ENCODE measurements around the gene PDE6B.
"Not testable (repeated sequence)": the region's sequence is repeated elsewhere in the genome, so short reads cannot be mapped to it uniquely, and the experiment has no call there.

Gene PDE6B

DNA sequence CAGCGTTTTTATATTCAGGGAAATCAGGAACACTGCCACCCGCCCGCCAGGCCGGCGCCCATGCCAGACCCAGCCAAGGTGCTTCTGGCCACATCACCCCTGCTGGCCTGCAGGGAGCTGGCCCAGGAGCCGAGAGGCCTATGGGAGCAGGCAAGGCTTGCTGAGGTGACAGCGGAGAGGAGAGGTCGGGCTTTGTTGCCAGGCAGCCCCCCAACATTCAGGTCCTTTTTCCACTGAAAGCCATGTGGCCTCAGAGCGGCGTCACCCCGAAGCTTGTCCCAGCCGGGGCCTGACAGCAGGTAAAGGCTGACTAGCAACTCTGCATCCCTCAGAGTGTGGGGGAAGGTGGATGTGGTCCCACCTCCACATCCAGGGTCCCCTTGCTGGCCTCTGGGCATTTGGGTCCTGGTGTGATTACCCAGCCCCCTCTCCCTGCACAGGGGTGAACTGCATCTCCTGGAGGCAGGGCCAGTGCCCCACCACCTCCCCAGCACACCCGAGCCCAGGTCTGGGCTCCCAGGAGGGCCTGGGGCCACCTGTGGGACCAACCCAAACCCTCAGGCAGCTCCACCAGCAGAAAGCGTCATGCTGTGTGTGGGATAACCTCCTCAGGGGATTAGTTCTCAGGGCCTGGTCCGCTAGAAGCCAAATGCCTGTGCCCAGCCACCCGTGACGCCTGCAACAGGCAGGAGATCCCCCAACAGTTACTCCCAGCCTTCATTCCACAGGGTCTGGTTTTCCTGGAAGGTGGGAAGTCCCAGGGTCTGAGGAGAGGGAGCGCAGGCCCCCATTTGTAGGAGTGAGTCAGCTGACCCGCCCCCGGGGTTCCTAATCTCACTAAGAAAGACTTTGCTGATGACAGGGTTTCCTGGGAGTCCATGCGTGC lies at the start of gene PDE6B:
TSS of gene PDE6B (plus strand) at position 869 of the 886 bp plus-strand sequence. CDS start 54 bp downstream, outside the sequence.
- DNase-seq (ENCODE audit: low read depth) = no peak

DNA sequence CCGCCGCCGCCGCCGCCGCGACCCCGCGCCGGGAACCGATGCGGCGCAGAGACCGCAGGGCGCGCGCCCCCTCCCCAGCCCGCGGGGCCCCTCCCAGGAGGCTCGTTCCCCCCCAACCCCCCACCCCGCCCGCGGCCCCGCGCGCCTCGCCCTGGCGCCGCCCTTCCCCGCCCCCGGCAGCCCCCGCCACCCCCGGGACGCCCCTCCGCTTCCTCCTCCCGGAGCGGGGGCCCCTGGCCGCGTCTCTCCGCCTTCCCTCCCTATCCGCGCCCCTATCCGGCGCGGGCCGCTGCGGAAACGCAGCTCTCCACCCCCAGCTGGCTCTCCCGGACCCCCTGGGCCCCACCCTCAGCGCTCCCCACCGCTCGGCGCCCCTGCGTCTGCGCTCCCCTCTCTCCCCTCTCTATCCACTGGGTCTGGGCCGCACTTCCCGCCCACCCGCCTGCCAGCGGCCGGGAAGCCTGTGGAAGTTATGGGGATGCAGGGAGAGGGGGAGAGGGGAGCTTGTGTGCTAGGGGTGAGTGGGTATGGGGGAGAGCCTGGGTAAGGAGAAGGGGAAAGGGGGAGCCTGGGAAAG lies 49.0 kb upstream of the PDE6B start, which contains the start of gene TMEM271:
TSS of gene TMEM271 (minus strand) at position 51 of the 577 bp plus-strand sequence. CDS start 233 bp downstream, outside the sequence.
- DNase-seq (ENCODE audit: low read depth) = no peak

DNA sequence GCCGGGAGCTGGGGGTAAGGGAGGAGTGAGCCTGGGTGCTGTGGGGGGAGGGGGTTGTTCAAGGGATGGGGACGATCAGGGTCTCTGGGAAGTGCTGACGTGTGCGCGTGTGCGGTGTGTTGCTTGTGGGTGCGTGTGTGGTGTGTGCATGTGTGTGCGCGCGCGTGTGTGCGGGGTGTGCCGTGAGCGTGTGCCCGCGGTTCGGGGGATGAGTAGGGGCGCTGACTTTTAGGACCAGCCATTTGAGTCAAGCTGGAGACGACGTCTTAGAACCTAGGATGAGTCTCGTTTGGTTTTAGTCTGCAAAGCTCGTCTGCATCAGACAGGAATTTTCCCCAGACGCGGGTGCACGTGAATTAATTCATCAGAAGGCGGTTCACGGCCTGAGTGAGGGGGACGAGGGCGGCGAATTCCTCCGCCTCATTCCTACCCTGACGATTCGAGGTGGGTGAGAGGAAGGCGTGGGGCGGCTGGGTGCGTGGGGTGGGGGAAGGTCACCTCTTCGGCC lies 48.3 kb upstream of the PDE6B start:
- DNase-seq (ENCODE audit: low read depth) = no peak

GRCh38 chr4:577499-578450 lies 47.6 kb upstream of the PDE6B start:
- DNase-seq (ENCODE audit: low read depth) = peak; percentile 25

GRCh38 chr4:578451-579443 lies 46.6 kb upstream of the PDE6B start:
- no peak for DNase-seq (ENCODE audit: low read depth)

DNA sequence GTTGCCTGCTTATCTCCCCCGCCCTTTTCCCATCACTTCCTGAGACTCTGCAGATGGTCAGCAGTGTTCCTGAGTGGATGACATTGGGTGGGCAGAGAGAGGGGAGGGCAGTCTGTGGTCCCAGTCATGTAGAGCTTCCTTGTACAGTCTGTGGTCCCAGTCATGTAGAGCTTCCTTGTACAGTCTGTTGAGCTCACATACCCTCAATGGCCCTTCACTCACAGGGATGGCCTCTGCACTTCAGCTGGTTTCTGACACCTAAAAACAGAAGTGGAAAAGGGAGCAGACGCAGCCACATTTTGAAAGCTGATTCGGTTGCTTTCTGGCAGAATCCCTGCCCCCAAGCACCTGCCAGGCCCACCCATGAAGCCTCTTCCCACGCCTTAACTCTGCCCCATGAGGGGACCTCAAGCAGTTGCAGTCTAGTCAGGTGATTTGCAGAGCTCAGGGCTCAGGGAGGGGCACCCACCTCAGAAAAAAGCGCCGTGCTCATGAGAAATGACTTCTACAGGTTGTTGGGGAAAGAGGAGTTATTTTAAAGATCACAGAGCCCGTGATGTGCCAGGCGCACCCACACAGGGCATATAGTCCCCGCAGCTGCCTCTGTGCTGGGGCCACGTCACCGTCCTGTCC lies 45.7 kb upstream of the PDE6B start:
- DNase-seq (ENCODE audit: low read depth) = no peak

- DNase-seq (ENCODE audit: low read depth) = no peak
Measured at GRCh38 chr4:581181-581580, 44.2 kb upstream of the PDE6B start.

DNA sequence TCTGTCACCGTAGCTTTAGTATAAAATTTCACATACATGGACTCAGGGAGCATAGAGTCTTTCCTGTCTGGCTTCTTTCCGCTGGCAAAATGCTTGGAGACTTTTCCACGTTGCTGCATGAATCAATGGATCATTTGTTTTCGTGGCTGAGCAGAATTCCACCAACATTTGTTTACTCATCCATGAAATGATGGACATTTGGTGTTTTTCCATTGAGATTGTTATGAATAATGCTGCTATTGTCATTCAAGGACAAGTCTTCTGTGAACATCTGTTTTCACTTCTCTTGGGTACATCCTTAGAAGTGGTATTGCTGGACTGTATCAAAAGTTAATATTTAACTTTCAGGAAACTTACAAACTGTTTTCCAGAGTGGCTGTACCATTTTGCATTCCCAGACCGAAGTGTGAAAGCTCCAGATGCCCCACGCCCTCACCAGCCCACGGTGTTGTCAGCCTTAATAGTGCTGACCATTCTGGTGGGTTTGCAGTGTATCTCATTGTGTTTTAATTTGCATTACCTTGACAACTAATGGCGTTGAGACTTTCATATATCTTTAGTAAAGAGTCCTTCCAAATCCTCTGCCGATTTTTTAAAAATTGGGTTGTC lies 43.5 kb upstream of the PDE6B start:
- DNase-seq (ENCODE audit: low read depth) = no peak

DNA sequence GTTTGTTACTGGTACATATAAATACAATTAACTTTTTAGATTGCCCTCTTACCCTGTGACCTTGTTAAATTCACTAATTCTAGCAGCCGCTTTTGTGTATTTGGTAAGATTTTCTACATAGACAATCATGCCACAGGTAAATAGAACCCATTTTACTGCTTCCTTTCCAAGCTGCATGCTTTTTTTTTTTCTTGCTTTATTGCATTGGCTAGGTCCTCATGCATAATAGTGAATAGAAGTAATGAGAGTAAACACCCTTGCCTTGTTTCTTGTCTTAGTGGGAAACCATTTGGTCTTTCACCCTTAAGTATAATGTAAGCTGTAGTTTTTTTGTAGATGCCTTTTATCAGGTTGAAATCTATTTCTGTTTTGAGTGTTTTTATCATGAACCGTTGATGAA lies 41.6 kb upstream of the PDE6B start:
- DNase-seq (ENCODE audit: low read depth) = no peak

GRCh38 chr4:587671-588350 lies 37.6 kb upstream of the PDE6B start:
- DNase-seq (ENCODE audit: low read depth) = no peak

DNA sequence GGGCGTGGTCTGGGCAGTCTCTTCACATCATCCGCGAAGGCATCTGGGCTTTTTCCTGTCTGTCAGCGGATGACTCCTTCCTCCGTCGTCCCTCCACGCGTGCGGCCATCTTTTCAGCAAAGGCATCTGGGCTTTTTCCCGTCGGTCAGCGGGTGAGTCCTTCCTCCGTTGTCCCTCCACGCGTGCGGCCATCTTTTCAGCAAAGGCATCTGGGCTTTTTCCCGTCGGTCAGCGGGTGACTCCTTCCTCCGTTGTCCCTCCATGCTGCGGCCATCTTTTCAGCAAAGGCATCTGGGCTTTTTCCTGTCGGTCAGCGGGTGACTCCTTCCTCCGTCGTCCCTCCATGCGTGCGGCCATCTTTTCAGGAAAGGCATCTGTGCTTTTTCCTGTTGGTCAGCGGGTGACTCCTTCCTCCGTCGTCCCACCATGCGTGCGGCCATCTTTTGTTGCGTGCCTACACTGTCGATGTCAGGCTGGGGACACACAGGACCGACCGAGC lies 37.0 kb upstream of the PDE6B start:
- DNase-seq (ENCODE audit: low read depth) = no peak

GRCh38 chr4:589219-589963 lies 36.0 kb upstream of the PDE6B start:
- no peak for DNase-seq (ENCODE audit: low read depth)

- DNase-seq (ENCODE audit: low read depth) = no peak
Measured at GRCh38 chr4:590313-590841, 35.0 kb upstream of the PDE6B start.

DNA sequence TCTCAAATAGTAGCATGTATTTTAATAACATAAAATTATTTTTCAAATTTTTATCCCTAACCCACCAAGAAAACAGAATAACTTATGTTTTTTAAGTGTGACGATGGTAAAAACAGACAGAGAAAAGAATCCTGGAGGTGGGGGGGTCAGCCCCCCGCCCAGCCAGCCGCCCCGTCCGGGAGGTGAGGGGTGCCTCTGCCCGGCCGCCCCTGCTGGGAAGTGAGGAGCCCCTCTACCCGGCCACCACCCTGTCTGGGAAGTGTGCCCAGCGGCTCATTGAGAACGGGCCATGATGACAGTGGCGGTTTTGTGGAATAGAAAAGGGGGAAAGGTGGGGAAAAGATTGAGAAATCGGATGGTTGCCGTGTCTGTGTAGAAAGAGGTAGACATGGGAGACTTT lies 33.2 kb upstream of the PDE6B start:
- not testable (repeated sequence) for DNase-seq (ENCODE audit: low read depth)

DNA sequence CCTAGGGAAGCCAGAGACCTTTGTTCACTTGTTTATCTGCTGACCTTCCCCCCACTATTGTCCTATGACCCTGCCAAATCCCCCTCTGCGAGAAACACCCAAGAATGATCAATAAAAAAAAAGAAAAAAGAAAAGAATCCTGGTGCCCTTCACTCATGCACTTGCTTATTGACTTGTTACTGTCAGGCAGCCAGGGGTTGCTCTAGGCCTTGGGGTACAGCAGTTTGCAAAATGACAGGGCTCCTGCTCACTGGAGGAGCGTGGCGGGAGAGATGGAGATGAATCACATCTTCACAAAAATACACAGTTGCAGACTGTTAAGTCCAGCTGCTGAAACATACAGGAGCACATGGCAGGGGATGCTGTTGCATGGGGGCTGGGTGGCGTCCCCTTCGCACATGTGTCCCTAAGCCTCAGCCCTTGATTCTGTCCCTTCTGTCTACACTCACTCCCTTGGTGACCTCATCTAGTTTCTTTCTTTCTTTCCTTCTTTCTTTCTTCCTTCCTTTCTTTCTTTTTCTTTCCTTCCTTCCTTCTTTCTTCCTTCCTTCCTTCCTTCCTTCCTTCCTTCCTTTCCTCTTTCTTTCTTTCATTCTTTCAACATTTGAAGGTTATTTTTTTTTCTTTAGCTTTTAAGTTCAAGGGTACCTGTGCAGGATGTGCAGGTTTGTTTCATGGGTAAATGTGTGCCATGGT lies 32.4 kb upstream of the PDE6B start:
- no peak for DNase-seq (ENCODE audit: low read depth)

DNA sequence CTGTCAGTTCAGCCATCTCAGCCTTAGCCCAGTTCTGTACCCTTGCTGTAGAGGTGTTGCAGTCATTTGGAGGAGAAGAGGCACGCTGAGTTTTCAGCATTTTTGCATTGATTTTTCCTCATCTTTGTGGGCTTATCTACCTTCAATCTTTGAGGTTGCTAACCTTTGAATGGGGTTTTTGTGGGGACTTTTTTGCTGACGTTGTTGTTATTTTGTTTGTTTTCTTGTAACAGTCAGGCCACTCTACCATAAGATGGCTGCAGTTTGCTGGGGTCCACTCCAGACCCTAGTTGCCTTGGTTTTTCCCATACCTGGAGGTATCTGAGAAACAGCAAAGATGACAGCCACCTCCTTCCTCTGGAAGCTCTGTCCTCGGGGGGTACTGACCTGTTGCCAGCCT lies 26.4 kb upstream of the PDE6B start:
- no peak for DNase-seq (ENCODE audit: low read depth)

DNA sequence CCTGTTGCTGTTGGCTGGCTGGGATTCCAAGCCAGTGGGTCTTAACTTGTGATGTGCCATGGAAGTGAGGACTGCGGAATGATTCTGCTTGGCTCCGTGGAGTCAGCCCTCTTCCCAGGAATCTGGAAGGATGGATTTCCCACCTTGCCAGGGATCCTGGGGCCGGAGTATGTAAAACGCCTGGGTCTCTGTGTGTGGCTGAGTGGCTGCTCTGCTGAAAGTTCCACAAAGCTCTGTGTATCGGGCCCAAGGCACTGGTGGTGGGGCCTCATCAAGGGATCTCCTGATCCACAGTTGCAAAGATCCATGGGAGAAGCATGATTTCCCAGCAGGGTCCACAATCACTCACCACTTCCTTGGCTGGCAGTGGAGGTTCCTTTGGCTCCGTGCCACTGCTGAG lies 25.2 kb upstream of the PDE6B start:
- no peak for DNase-seq (ENCODE audit: low read depth)
